ENCODE results near the gene GNG12. TPM values are rescaled to one million over a fixed set of nuclear protein-coding genes. Genes with fewer than 3 reads are reported as not detected.

The GNG12 gene
- total RNA-seq, 1 experiment from 2014 or later = 14.3 TPM

- no peak overlapping the region for H3K4ac ChIP-seq (ENCODE audit: low read depth, low read length)
- no peaks in the 10 kb centered on the region for H3K23me2 ChIP-seq (ENCODE audit: insufficient read length, low read depth, low read length, poor library complexity, severe bottlenecking)
- DNase-seq = no peak
- H3K79me1 ChIP-seq (ENCODE audit: insufficient read depth, low read depth, low read length, poor library complexity, severe bottlenecking) = no peaks in the 10 kb centered on the region
- H2AK5ac ChIP-seq (ENCODE audit: insufficient read length, low read length) = no peak overlapping the region
- no peak overlapping the region for H2BK12ac ChIP-seq (ENCODE audit: insufficient read length, low read depth, low read length)
- H4K91ac ChIP-seq (ENCODE audit: insufficient read length, low read depth, low read length) = no peak overlapping the region
- H3K79me2 ChIP-seq (ENCODE audit: insufficient read depth, low read length) = no peaks in the 10 kb centered on the region
- H3K23ac ChIP-seq (ENCODE audit: insufficient read length, low read depth, low read length) = no peak overlapping the region
- H2BK120ac ChIP-seq (ENCODE audit: low read depth, low read length, poor library complexity, severe bottlenecking) = no peak overlapping the region
- no peak overlapping the region for H3K18ac ChIP-seq (ENCODE audit: insufficient read length, low read depth, low read length)
- no peak overlapping the region for H4K8ac ChIP-seq (replicated peaks; ENCODE audit: insufficient read length, low read depth, low read length)
- H3K27me3 ChIP-seq (ENCODE audit: insufficient read depth, low read length) = no peaks in the 10 kb centered on the region
- no peak overlapping the region for H3K14ac ChIP-seq (ENCODE audit: insufficient read depth, low read length)
- peaks cover 5 to 10% of the 10 kb centered on the region in 2 experiments for H3K4me1 Mint-ChIP-seq
- H3K36me3 Mint-ChIP-seq (ENCODE audit: insufficient read depth in 1 of 3, low read depth in 3 of 3) = no peaks in the 10 kb centered on the region; a peak in 2 of 7 replicates
- no peak overlapping the region for H3K27ac ChIP-seq (ENCODE audit: insufficient read length, low read depth, low read length)
- H3K4me3 Mint-ChIP-seq = no peak overlapping the region
- no peak overlapping the region for H3K9ac ChIP-seq (ENCODE audit: extremely low read depth, insufficient read length, low read length)
- H3K27me3 Mint-ChIP-seq (ENCODE audit: low read depth) = no peaks in the 10 kb centered on the region
- no peaks in the 10 kb centered on the region for H3K4me1 ChIP-seq (ENCODE audit: insufficient read depth, low read length)
- TF ChIP-seq CTCF (conservative IDR thresholded peaks at IDR 0.05) = no peak
- no peak overlapping the region for H2BK20ac ChIP-seq (ENCODE audit: low read depth, low read length, poor library complexity, severe bottlenecking)
- no peak overlapping the region for H3T11ph ChIP-seq (ENCODE audit: low read length)
- H3K9me3 ChIP-seq (ENCODE audit: control insufficient read depth, low read depth, low read length) = no peaks in the 10 kb centered on the region
- no peaks in the 10 kb centered on the region for H3K9me3 Mint-ChIP-seq
- no peaks in the 10 kb centered on the region for H4K20me1 ChIP-seq (ENCODE audit: control insufficient read depth, insufficient read depth, insufficient read length)
- no peak overlapping the region for H4K5ac ChIP-seq (ENCODE audit: insufficient read length, low read depth, low read length)
- no peak overlapping the region for H2BK15ac ChIP-seq (ENCODE audit: low read depth, low read length)
- no peak overlapping the region for H3K56ac ChIP-seq (ENCODE audit: insufficient read length, low read depth, low read length)
- no peak overlapping the region for H3K27ac Mint-ChIP-seq
- H3K4me2 ChIP-seq (ENCODE audit: insufficient read depth, insufficient read length, low read length) = no peak overlapping the region
- no CpG with 5 or more reads among the region's 8 CpGs for WGBS (ENCODE audit: extremely low coverage, insufficient read length, low lambda C conversion rate)
- H2BK5ac ChIP-seq (ENCODE audit: insufficient read length, low read length) = no peak overlapping the region
- H2AFZ ChIP-seq (ENCODE audit: low read length) = no peak overlapping the region
Observed at GRCh38 chr1:67708606-67709005, 124.7 kb downstream of the GNG12 start.

Data from H9 (cell line).